Measurements from ENCODE around the gene LDHAL6A.
"Not testable (repeated sequence)": the region's sequence is repeated elsewhere in the genome, so short reads cannot be mapped to it uniquely, and the experiment has no call there.

LDHAL6A gene

DNA sequence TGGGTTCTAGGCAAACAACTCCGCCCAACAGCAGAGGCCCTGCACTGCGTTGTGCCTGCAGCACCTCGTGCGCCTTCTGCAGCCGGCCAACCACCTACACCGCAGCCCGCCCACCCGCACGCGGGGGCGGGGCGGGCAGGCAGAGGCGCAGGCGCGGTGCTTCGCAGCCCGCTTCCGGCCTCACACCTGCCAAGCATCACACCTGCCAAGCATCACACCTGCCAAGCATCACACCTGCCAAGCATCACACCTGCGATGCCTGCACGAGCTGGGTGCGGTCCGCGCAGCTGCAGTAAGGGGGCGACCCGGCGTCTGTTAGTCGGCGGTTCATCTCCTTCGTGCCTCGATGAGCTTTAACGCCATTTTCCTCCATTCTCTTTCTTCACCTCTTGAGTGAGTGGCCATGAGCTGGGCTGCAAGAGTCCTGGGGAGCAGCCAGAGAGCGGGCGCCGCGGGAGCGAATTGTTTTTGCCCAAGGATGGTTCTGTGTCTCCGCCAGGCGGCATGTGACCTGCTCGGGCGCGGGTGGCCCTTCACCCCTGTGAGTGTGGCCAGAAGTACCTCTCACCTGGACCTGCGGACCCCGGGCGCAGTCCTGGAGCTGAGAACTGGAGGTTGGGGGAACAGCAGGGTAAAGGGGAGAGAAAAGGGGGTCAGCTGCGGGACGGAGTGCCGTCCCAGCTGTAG is at the start of gene LDHAL6A:
TSS of gene LDHAL6A (plus strand) at position 171 of the 687 bp plus-strand sequence. CDS start 825 bp downstream, outside the sequence.
- peak; percentile 26 for DNase-seq (ENCODE audit: low spot score)
- in situ Hi-C loops (cut with MboI; ENCODE audit: low pct_unique_long_range_greater_than_20kb, low sequenced_read_pairs, unreplicated experiment) = no loop called here
- TF ChIP-seq, protein P1, sequence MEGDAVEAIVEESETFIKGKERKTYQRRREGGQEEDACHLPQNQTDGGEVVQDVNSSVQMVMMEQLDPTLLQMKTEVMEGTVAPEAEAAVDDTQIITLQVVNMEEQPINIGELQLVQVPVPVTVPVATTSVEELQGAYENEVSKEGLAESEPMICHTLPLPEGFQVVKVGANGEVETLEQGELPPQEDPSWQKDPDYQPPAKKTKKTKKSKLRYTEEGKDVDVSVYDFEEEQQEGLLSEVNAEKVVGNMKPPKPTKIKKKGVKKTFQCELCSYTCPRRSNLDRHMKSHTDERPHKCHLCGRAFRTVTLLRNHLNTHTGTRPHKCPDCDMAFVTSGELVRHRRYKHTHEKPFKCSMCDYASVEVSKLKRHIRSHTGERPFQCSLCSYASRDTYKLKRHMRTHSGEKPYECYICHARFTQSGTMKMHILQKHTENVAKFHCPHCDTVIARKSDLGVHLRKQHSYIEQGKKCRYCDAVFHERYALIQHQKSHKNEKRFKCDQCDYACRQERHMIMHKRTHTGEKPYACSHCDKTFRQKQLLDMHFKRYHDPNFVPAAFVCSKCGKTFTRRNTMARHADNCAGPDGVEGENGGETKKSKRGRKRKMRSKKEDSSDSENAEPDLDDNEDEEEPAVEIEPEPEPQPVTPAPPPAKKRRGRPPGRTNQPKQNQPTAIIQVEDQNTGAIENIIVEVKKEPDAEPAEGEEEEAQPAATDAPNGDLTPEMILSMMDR (IDR thresholded peaks at IDR 0.05; ENCODE audit: extremely low read depth, insufficient read depth, missing control alignments) = no peak

DNA sequence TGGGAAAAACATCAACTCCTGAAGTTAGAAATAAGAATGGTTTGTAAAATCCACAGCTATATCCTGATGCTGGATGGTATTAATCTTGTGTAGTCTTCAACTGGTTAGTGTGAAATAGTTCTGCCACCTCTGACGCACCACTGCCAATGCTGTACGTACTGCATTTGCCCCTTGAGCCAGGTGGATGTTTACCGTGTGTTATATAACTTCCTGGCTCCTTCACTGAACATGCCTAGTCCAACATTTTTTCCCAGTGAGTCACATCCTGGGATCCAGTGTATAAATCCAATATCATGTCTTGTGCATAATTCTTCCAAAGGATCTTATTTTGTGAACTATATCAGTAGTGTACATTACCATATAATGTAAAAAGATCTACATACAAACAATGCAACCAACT is 48.3 kb upstream of the LDHAL6A start:
- in situ Hi-C loops (cut with MboI; ENCODE audit: low pct_unique_long_range_greater_than_20kb, low sequenced_read_pairs, unreplicated experiment) = not testable (repeated sequence)

DNA sequence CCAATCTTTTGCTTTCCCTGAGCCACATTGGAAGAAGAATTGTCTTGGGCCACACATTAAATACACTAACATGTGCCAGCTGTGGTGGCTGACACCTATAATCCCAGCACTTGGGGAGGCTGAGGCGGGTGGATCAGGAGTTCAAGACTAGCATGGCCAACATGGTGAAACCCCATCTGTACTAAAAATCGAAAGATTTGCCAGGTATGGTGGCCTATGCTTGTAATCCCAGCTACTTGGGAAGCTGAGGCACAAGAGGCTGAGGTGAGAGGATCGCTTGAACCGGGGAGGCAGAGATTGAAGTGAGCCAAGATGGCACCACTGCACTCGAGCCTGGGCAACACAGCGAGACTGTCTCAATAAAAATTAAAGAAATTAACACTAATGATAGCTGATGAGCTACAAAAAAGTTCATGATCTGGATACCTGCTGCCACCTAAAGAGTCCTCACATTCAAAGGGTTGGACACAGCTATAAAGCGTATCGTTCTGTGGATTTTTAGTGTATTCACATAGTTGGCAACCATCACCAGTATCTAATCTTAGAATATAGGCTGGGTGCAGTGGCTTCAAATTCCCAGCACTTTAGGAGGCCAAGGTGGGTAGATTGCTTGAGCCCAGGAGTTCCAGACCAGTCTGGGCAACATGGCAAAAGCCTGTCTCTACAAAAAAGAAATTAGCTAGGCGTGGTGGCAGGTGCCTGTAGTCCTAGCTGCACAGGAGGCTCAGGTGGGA is 46.9 kb upstream of the LDHAL6A start:
- in situ Hi-C loops (cut with MboI; ENCODE audit: low pct_unique_long_range_greater_than_20kb, low sequenced_read_pairs, unreplicated experiment) = no loop called here

More for the DNA sequence above, 48.3 kb upstream of the LDHAL6A start:
- not testable (repeated sequence) for DNase-seq (ENCODE audit: low spot score)

DNA sequence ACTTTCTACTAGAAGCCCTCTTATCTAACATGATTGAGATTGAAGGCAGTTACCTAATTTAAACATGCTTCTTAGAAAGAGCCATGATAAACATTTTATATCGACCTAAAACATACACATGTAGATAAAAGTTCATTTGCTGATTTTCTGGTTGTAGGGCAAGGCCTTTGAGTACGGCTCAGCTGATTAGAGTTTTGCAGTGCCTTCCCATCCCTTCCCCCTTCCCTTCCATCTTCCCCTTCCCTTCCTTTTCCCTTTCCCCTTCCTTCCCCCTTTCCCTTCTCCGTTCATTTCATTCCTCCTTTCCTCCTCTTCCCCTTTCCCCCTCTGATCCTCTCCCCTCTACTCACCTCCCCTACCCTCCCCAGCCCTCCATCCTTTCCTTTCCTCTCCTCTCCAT is 39.2 kb upstream of the LDHAL6A start:
- TF ChIP-seq, protein P1 (IDR thresholded peaks at IDR 0.05; ENCODE audit: extremely low read depth, insufficient read depth, missing control alignments) = no peak
- in situ Hi-C loops (cut with MboI; ENCODE audit: low pct_unique_long_range_greater_than_20kb, low sequenced_read_pairs, unreplicated experiment) = no loop called here
- DNase-seq (ENCODE audit: low spot score) = no peak

More for the DNA sequence above, 46.9 kb upstream of the LDHAL6A start:
- TF ChIP-seq, protein P1 (IDR thresholded peaks at IDR 0.05; ENCODE audit: extremely low read depth, insufficient read depth, missing control alignments) = no peak
- DNase-seq (ENCODE audit: low spot score) = no peak

DNA sequence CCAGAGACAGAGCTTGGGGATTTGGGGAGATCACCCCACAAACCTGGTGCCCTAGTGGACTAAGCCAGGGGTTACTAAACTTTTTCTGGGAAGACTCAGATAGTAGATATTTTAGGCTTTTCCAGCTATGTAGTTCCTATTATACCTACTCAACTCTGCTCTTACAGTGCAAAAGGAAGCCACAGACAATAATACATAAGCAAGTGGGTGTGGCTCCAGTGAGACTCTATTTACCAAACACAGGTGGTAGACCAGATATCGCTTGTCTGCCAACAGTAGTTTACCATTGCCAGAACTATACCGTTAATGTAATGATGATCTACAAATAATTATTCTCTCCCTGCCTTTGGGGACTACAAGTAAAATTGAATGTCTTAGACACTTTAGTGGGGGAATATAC is 36.6 kb upstream of the LDHAL6A start:
- DNase-seq (ENCODE audit: low spot score) = no peak
- in situ Hi-C loops (cut with MboI; ENCODE audit: low pct_unique_long_range_greater_than_20kb, low sequenced_read_pairs, unreplicated experiment) = no loop called here
- TF ChIP-seq, protein P1 (IDR thresholded peaks at IDR 0.05; ENCODE audit: extremely low read depth, insufficient read depth, missing control alignments) = no peak

DNA sequence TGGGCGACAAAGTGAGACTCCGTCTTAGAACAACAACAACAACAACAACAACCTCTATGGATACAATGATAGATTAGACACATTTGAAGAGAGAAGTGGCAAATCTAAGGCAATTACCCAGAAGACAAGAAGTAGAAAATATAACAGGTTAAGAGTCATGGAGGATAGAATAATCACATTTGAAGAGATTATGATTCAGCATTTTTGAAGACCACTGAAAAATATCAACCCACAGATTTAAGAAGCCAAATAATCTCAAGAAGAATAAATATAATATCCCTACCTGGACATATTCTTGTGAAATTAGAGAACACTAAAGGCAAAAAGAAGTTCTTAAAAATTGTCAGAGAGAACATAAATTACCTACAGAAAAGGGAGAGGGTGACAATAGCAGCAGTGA is 35.6 kb upstream of the LDHAL6A start:
- in situ Hi-C loops (cut with MboI; ENCODE audit: low pct_unique_long_range_greater_than_20kb, low sequenced_read_pairs, unreplicated experiment) = no loop called here
- no peak for DNase-seq (ENCODE audit: low spot score)
- TF ChIP-seq, protein P1 (IDR thresholded peaks at IDR 0.05; ENCODE audit: extremely low read depth, insufficient read depth, missing control alignments) = no peak

DNA sequence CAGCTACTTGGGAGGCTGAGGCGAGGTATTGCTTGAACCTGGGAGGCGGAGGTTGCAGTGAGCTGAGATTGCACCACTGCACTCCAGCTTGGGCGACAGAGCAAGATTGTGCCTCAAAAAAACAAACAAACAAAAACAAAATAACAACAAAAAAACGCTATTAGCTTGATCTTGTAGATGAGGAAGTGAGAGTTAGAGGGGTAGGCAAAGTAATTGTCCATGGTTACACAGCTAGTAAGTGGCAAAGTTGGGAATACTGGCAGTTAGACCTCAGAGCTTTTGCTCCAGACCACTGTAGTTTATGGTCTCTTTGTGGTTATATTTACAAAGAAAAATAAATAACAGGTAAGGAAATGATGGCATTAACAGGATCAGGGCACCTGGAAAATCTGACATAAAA is 28.4 kb upstream of the LDHAL6A start:
- TF ChIP-seq, protein P1 (IDR thresholded peaks at IDR 0.05; ENCODE audit: extremely low read depth, insufficient read depth, missing control alignments) = no peak

More for the DNA sequence above, 28.4 kb upstream of the LDHAL6A start:
- DNase-seq (ENCODE audit: low spot score) = no peak
- in situ Hi-C loops (cut with MboI; ENCODE audit: low pct_unique_long_range_greater_than_20kb, low sequenced_read_pairs, unreplicated experiment) = no loop called here

Data from GM13977 (cell line).